ENCODE results near the gene EOLA2. TPM values are rescaled to one million over a fixed set of nuclear protein-coding genes. Genes with fewer than 3 reads are reported as not detected.

Gene EOLA2
- total and polyA plus RNA-seq, 2 donors (not counting 3 experiments of a cell fraction or from before 2014, with no cell fraction given): 24.3 to 33.0 TPM

- TF ChIP-seq CTCF (IDR thresholded peaks at IDR 0.05; ENCODE audit: extremely low read depth in 1 of 2, insufficient read depth in 1 of 2, low read depth in 1 of 2, low read length in 2 of 2) (no peak), POLR2AphosphoS5 (IDR thresholded peaks at IDR 0.05; ENCODE audit: insufficient read depth, low read depth, low read length) (peak; percentile 35), JUN (IDR thresholded peaks at IDR 0.05; ENCODE audit: borderline replicate concordance, insufficient read depth, insufficient read length, low read depth) (no peak), EZH2 (IDR thresholded peaks at IDR 0.05; ENCODE audit: borderline replicate concordance, low read depth, low read length, severe bottlenecking) (no peak), MYC (IDR thresholded peaks at IDR 0.05; ENCODE audit: low read depth, low read length) (no peak), MAX (IDR thresholded peaks at IDR 0.05; ENCODE audit: insufficient read depth, insufficient read length) (no peak), GATA2 (IDR thresholded peaks at IDR 0.05; ENCODE audit: insufficient read depth, insufficient read length, low read depth, low read length) (no peak), POLR2A (IDR thresholded peaks at IDR 0.05; ENCODE audit: low read depth, low read length) (peak; percentile 74), FOS (IDR thresholded peaks at IDR 0.05; ENCODE audit: borderline replicate concordance, insufficient read depth, low read length) (no peak)
- dilution Hi-C loops (cut with MboI; ENCODE audit: extremely low pct_ligation_motif_present, low sequenced_read_pairs): no loop called here
- Histone ChIP-seq H3K36me3 (ENCODE audit: control insufficient read depth in 2 of 2, extremely low read depth in 1 of 2, insufficient read depth in 2 of 2, low read length in 2 of 2) (no peaks in the 10 kb centered on the region), H3K4me3 (replicated peaks in 1 of 3; ENCODE audit: insufficient read depth in 1 of 3, low read depth in 1 of 3, low read length in 3 of 3) (peak overlapping the region; percentile 43 to 71 (median 45)), H3K4me1 (ENCODE audit: control insufficient read depth, extremely low read depth, insufficient read depth, low read length) (peaks cover 2% of the 10 kb centered on the region), H3K9me1 (replicated peaks; ENCODE audit: control insufficient read depth, extremely low read depth, insufficient read depth, low read length) (no peaks in the 10 kb centered on the region), H3K9me3 (replicated peaks; ENCODE audit: control insufficient read depth, insufficient read depth, low read length) (no peaks in the 10 kb centered on the region), H3K27me3 (ENCODE audit: control insufficient read depth in 2 of 2, insufficient read depth in 2 of 2, low read length in 2 of 2) (no peaks in the 10 kb centered on the region), H3K4me2 (ENCODE audit: insufficient read depth, low read length) (peak overlapping the region; percentile 58), H3K27ac (ENCODE audit: insufficient read depth, low read depth, low read length) (peak overlapping the region; percentile 82), H3K79me2 (ENCODE audit: control insufficient read depth, insufficient read depth, low read length) (peaks cover 7% of the 10 kb centered on the region), H3K9ac (replicated peaks; ENCODE audit: extremely low read depth, insufficient read depth, low read length) (peak overlapping the region; percentile 77), H2AFZ (ENCODE audit: low read depth, low read length) (peak overlapping the region; percentile 24), H4K20me1 (replicated peaks; ENCODE audit: control insufficient read depth, extremely low read depth, insufficient read depth, low read length) (no peaks in the 10 kb centered on the region)
- no TSS peak for BruUV-seq (replicated peaks)
- intact Hi-C loops (cut with micrococcal nuclease): loop anchor here (10.0 kb wide), 1 partner anchor 435 kb away; the partner anchor contains the start of gene IDS
- POLR2A ChIA-PET: interaction anchor here (0.7 to 1.8 kb wide), 5 partner anchors 122 to 567 kb away, joined by 3 to 5 read pairs (median 3); no protein-coding TSS in a partner anchor
- FAIRE-seq (peak; percentile 100), DNase-seq (ENCODE audit: low read depth, low spot score) (peak; percentile 95)
- CTCF ChIA-PET: interaction anchor here (1.1 to 3.3 kb wide), 3 partner anchors 400 to 647 kb away, joined by 4 to 24 read pairs (median 4); partner anchors contain the start of gene MAMLD1
Observed at GRCh38 chrX:149939905-149940673, 1.8 kb upstream of the EOLA2 start.
